Measurements from ENCODE around the gene LTBP2. TPM values are rescaled to one million over a fixed set of nuclear protein-coding genes. Genes with fewer than 3 reads are reported as not detected.

The LTBP2 gene
- total and polyA plus RNA-seq, 7 donors = 2.4 to 51.4 (median 11.8) TPM

DNA sequence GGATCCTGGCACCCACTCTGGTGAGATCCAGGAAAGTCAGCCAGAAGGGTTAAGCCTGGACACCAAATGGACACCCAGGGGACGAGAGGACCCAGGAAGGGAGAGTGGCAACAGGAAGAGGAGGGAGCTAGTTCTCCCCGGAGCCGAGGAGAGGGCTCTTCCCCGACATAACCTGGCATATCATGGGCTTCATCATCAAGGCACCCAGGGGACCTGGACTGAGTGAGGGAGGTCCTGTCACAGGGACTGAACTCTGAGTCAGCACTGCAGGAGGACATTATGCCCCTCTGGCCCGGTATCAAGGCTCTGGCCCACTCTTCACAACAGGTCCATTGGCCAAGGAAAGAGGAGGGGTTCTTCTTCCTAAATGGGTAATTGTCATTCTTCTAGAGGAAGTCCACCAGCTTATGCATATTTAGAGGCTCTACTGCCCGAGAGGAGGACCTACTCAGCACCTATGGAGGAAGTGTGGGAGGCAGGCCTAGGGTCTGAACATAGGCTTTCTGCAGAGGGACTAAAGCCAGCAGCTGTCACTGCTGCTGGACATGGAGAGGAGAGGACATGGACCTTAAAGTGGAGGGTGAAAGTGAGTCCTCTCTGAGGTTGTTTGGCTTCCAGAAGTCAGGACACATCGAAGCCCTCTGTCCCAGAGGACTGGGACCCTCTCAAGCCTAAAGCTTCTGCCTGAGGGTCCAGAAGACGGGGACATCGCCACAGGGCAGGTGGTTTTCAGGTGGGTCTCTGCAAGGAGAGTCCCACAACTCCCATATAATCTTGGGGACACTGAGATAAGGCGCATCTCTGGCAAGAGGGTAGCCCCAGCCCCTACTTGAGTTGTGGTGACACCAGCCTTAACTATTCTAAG is 99.8 kb downstream of the LTBP2 start:
- no peak overlapping the region for H3K27ac ChIP-seq

GRCh38 chr14:74510959-74511409 is 101.1 kb downstream of the LTBP2 start:
- no peaks in the 10 kb centered on the region for H3K4me1 ChIP-seq
- WGBS, 3 donors = 69 to 78% (median 72%) methylated on average over 10 of the region's 10 CpGs
- ATAC-seq = no peak
- peaks cover 0 to 7% (median 0%) of the 10 kb centered on the region in 3 donors for H3K27me3 ChIP-seq (ENCODE audit: insufficient read depth in 3 of 3, low read length in 2 of 3)
- no peak overlapping the region for H3K4me3 ChIP-seq
- intact Hi-C loops (cut with DNase I) = no loop called here
- no peaks in the 10 kb centered on the region for H3K36me3 ChIP-seq (ENCODE audit: insufficient read depth in 1 of 2, low read depth in 1 of 2)
- DNase-seq = peak; percentile 30 to 34
- no peak overlapping the region for H3K27ac ChIP-seq
- no peaks in the 10 kb centered on the region for H3K9me3 ChIP-seq
- TF ChIP-seq, protein P1, sequence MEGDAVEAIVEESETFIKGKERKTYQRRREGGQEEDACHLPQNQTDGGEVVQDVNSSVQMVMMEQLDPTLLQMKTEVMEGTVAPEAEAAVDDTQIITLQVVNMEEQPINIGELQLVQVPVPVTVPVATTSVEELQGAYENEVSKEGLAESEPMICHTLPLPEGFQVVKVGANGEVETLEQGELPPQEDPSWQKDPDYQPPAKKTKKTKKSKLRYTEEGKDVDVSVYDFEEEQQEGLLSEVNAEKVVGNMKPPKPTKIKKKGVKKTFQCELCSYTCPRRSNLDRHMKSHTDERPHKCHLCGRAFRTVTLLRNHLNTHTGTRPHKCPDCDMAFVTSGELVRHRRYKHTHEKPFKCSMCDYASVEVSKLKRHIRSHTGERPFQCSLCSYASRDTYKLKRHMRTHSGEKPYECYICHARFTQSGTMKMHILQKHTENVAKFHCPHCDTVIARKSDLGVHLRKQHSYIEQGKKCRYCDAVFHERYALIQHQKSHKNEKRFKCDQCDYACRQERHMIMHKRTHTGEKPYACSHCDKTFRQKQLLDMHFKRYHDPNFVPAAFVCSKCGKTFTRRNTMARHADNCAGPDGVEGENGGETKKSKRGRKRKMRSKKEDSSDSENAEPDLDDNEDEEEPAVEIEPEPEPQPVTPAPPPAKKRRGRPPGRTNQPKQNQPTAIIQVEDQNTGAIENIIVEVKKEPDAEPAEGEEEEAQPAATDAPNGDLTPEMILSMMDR (IDR thresholded peaks at IDR 0.05) = no peak

More for the DNA sequence above, 99.8 kb downstream of the LTBP2 start:
- Histone ChIP-seq H3K4me1 (no peaks in the 10 kb centered on the region), H3K9me3 (no peaks in the 10 kb centered on the region), H3K36me3 (ENCODE audit: insufficient read depth in 1 of 2, low read depth in 1 of 2) (no peaks in the 10 kb centered on the region), H3K27me3 (ENCODE audit: insufficient read depth in 3 of 3, low read length in 2 of 3) (peaks cover 0 to 8% (median 0%) of the 10 kb centered on the region in 3 donors), H3K4me3 (no peak overlapping the region)
- 60 to 65% (median 61%) methylated on average over 10 of the region's 10 CpGs for WGBS, 3 donors
- TF ChIP-seq, protein P1 (IDR thresholded peaks at IDR 0.05) = no peak
- ATAC-seq (no peak), DNase-seq (peak in 1 of 2 donors; percentile 56)
- intact Hi-C loops (cut with DNase I) = no loop called here

DNA sequence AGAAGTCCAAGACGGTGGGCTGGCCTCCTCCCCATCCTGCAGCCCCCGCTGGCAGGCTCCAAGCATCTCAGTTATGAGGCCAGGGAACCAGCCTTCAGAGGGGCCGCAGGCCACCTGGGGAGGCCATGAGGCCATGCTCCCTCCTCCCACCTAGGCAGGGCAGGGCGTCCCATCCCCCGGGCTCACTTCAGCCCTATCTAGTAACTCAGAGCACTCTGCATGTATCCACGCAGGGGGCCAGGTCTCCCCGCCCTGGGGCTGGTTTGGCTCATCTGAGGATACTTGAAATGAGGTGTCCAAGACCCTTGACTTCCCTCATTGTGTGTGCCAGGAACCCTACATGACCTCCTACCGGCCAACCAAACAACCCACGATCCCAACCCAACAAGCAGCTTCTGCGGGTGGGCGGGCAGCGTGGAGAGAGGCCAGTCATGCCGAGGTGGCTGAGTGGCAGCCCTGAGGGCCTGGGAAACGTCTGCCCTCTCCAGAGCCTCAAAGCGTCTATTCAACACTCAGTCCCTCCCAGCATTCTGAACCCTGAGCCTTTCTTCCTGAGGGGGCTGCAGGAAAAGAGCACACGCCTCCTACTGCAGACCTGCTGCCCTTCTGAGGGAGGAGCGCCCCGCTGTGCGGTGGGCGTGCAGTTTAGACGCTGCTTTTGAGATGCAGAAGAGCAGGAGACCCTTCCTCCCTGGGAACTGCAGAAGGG is 101.7 kb downstream of the LTBP2 start:
- 80 to 82% (median 81%) methylated on average over 21 of the region's 21 CpGs for WGBS, 3 donors
- Histone ChIP-seq H3K9me3 (no peaks in the 10 kb centered on the region), H3K4me1 (no peaks in the 10 kb centered on the region), H3K4me3 (no peak overlapping the region), H3K27me3 (ENCODE audit: insufficient read depth in 3 of 3, low read length in 2 of 3) (peaks cover 0 to 6% (median 0%) of the 10 kb centered on the region in 3 donors), H3K27ac (no peak overlapping the region), H3K36me3 (ENCODE audit: insufficient read depth in 1 of 2, low read depth in 1 of 2) (no peaks in the 10 kb centered on the region)
- ATAC-seq = no peak
- TF ChIP-seq, protein P1 (IDR thresholded peaks at IDR 0.05) = no peak
- intact Hi-C loops (cut with DNase I) = no loop called here
- DNase-seq = peak in 1 of 2 donors; percentile 42

DNA sequence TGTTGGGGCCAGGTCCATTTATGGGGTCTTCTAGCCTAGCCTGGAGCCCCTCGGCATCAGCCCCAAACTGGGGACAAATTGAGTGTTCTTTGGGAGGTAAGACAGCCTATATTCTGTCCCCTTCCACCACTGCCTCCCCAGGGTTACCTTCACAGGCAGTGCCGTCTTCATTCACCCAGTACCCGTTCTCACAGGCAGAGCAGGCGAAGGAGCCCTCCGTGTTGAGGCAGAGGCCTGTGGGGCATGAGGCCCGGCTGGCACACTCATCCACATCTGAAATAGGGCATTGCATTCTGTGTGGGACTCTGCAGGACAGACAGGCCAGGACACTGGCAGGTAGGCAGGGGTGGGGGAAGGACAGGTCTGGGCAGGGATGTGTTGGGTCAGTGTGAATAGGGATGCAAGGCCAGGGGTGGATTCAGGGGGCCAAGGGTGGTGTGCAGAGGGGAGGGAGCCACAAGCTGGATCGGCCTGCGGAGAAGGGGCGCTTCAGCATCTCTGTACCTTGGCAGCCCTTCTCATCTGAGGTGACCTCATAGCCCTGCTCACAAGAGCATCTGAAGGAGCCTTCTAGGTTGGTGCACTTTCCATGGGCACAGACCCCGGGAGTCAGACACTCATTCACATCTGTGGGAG is 102.3 kb downstream of the LTBP2 start:
- ATAC-seq (no peak), DNase-seq (peak in 1 of 2 donors; percentile 19)
- TF ChIP-seq, protein P1 (IDR thresholded peaks at IDR 0.05) = no peak
- no peak overlapping the region for H3K27ac ChIP-seq
- 94 to 98% (median 94%) methylated on average over 9 to 10 of the region's 10 CpGs for WGBS, 3 donors
- H3K4me1 ChIP-seq = no peaks in the 10 kb centered on the region
- no peak overlapping the region for H3K4me3 ChIP-seq
- H3K27me3 ChIP-seq (ENCODE audit: insufficient read depth in 3 of 3, low read length in 2 of 3) = peaks cover 0 to 6% (median 0%) of the 10 kb centered on the region in 3 donors
- no peaks in the 10 kb centered on the region for H3K36me3 ChIP-seq (ENCODE audit: insufficient read depth in 1 of 2, low read depth in 1 of 2)
- intact Hi-C loops (cut with DNase I) = no loop called here
- H3K9me3 ChIP-seq = no peaks in the 10 kb centered on the region
